Osteoblast (primary cell): ENCODE results near the gene CTAG1B. TPM values are rescaled to one million over a fixed set of nuclear protein-coding genes. Genes with fewer than 3 reads are reported as not detected.
"Not testable (repeated sequence)": the region's sequence is repeated elsewhere in the genome, so short reads cannot be mapped to it uniquely, and the experiment has no call there.

Source experiments
- DNase-seq: peaks from one replicate; pipeline ENCODE4 v3.0.0; 2011; ENCODE audit warnings: low spot score, mixed read lengths; ENCODE audit not compliant: insufficient read length; ENCODE audit errors: missing footprints
- H2AFZ ChIP-seq: 2 replicates; pipeline ENCODE4 v1.6.0; 2011; ENCODE audit warnings: mild to moderate bottlenecking, low read length
- H3K27ac ChIP-seq: 2 replicates; pipeline ENCODE4 v1.5.1; 2011; ENCODE audit warnings: mild to moderate bottlenecking, low read depth, low read length, moderate library complexity
- H3K27me3 ChIP-seq: 2 replicates; pipeline ENCODE4 v1.6.0; 2012; ENCODE audit warnings: mild to moderate bottlenecking, control low read depth, inconsistent platforms, low read length, moderate library complexity; ENCODE audit not compliant: insufficient read depth
- H3K36me3 ChIP-seq: 2 replicates; pipeline ENCODE4 v1.5.1; 2011; ENCODE audit warnings: mild to moderate bottlenecking, low read length, control low read depth, moderate library complexity; ENCODE audit not compliant: insufficient read depth
- H3K4me1 ChIP-seq: 2 replicates; pipeline ENCODE4 v1.5.1; 2011; ENCODE audit warnings: mild to moderate bottlenecking, low read length, control low read depth, moderate library complexity; ENCODE audit not compliant: insufficient read depth
- H3K4me2 ChIP-seq: 2 replicates; pipeline ENCODE4 v1.6.0; 2011; ENCODE audit warnings: mild to moderate bottlenecking, low read length; ENCODE audit not compliant: insufficient read depth
- H3K4me3 ChIP-seq: fragments of 200-600 bp; sonication (generic); 3 replicates; pipeline ENCODE4 v1.5.1; 2012; ENCODE audit warnings: mild to moderate bottlenecking, low read length, inconsistent platforms; ENCODE audit not compliant: insufficient read depth
- H3K79me2 ChIP-seq: 2 replicates; pipeline ENCODE4 v1.6.0; 2012; ENCODE audit warnings: mild to moderate bottlenecking, low read length, control low read depth, inconsistent platforms; ENCODE audit not compliant: insufficient read depth
- H3K9me3 ChIP-seq: 2 replicates; pipeline ENCODE4 v1.5.1; 2011; ENCODE audit warnings: low read depth, low read length, control low read depth
- H4K20me1 ChIP-seq: 2 replicates; pipeline ENCODE4 v1.6.0; 2012; ENCODE audit warnings: mild to moderate bottlenecking, low read length, control low read depth; ENCODE audit not compliant: insufficient read depth
- CTCF ChIP-seq: IDR thresholded peaks from 2 replicates; pipeline ENCODE4 v1.5.1; 2011; ENCODE audit warnings: mild to moderate bottlenecking, low read depth, low read length, moderate library complexity; ENCODE audit errors: extremely low read depth
- total RNA-seq: library from RNA; depleted of rRNA; stranded (reverse); fragments of >200 nt; gene quantifications from 2 replicates; pipeline ENCODE4 v1.2.3, GENCODE V29; 2012

Gene CTAG1B
- total RNA-seq, 1 donor, result not detected

GRCh38 chrX:154613586-154613985, 5.5 kb downstream of the CTAG1B start:
- H3K4me1 ChIP-seq, H2AFZ ChIP-seq: not testable (repeated sequence)

GRCh38 chrX:154611146-154611545, 7.9 kb downstream of the CTAG1B start:
- not testable (repeated sequence) for H3K9me3 ChIP-seq, H2AFZ ChIP-seq, DNase-seq, H3K36me3 ChIP-seq, H3K27ac ChIP-seq, H3K4me3 ChIP-seq, H3K79me2 ChIP-seq, H4K20me1 ChIP-seq, H3K4me2 ChIP-seq, H3K27me3 ChIP-seq, H3K4me1 ChIP-seq

More at GRCh38 chrX:154613586-154613985, 5.5 kb downstream of the CTAG1B start:
- not testable (repeated sequence) for H3K27me3 ChIP-seq, H3K4me3 ChIP-seq, H4K20me1 ChIP-seq, H3K4me2 ChIP-seq, H3K9me3 ChIP-seq, DNase-seq, H3K27ac ChIP-seq, H3K36me3 ChIP-seq, H3K79me2 ChIP-seq

- H3K4me3 ChIP-seq, H3K79me2 ChIP-seq, H3K36me3 ChIP-seq, H3K9me3 ChIP-seq, H3K27me3 ChIP-seq, H2AFZ ChIP-seq, H4K20me1 ChIP-seq, H3K4me1 ChIP-seq, H3K27ac ChIP-seq, DNase-seq, H3K4me2 ChIP-seq: not testable (repeated sequence)
Measured at GRCh38 chrX:154608823-154609222, 10.3 kb downstream of the CTAG1B start.

- H3K4me2 ChIP-seq, H3K79me2 ChIP-seq: not testable (repeated sequence)
Measured at GRCh38 chrX:154607976-154608375, 11.1 kb downstream of the CTAG1B start.

GRCh38 chrX:154607370-154607769, 11.7 kb downstream of the CTAG1B start:
- Histone ChIP-seq H3K27me3 (no peaks in the 10 kb centered on the region), H3K36me3 (no peaks in the 10 kb centered on the region), H3K79me2 (no peaks in the 10 kb centered on the region), H3K4me1 (peaks cover 6% of the 10 kb centered on the region), H3K9me3 (no peaks in the 10 kb centered on the region), H3K27ac (no peak overlapping the region), H3K4me3 (no peak overlapping the region), H2AFZ (no peak overlapping the region), H3K4me2 (no peak overlapping the region), H4K20me1 (no peaks in the 10 kb centered on the region)
- DNase-seq, result no peak
- no peak for TF ChIP-seq CTCF

More at GRCh38 chrX:154607976-154608375, 11.1 kb downstream of the CTAG1B start:
- not testable (repeated sequence) for H3K9me3 ChIP-seq, H2AFZ ChIP-seq, DNase-seq, H3K27me3 ChIP-seq, H4K20me1 ChIP-seq, H3K27ac ChIP-seq, H3K36me3 ChIP-seq, H3K4me1 ChIP-seq, H3K4me3 ChIP-seq

GRCh38 chrX:154605566-154605965, 13.5 kb downstream of the CTAG1B start:
- H3K27ac ChIP-seq, result no peak overlapping the region
- H3K4me3 ChIP-seq, result no peak overlapping the region
- no peaks in the 10 kb centered on the region for H4K20me1 ChIP-seq
- no peaks in the 10 kb centered on the region for H3K27me3 ChIP-seq
- H2AFZ ChIP-seq, result no peak overlapping the region
- no peaks in the 10 kb centered on the region for H3K79me2 ChIP-seq
- peaks cover 15% of the 10 kb centered on the region for H3K4me1 ChIP-seq
- H3K4me2 ChIP-seq, result no peak overlapping the region
- H3K36me3 ChIP-seq, result no peaks in the 10 kb centered on the region
- no peak for TF ChIP-seq CTCF
- no peak for DNase-seq
- H3K9me3 ChIP-seq, result no peaks in the 10 kb centered on the region
